Urinary bladder (tissue), 4 donors: ENCODE measurements around the gene UMAD1. TPM values are rescaled to one million over a fixed set of nuclear protein-coding genes. Genes with fewer than 3 reads are reported as not detected.

ENCODE experiments used
- DNase-seq: peaks from one replicate; pipeline ENCODE4 v3.0.0-alpha.2; 2015; ENCODE audit errors: extremely low spot score
- H3K27ac ChIP-seq: one replicate; pipeline ENCODE4 v1.5.1; 2013; ENCODE audit warnings: low read depth, mild to moderate bottlenecking, moderate library complexity
- H3K36me3 ChIP-seq: one replicate; pipeline ENCODE4 v1.6.1; 2013; ENCODE audit warnings: mild to moderate bottlenecking, moderate library complexity; ENCODE audit not compliant: insufficient read depth
- H3K4me1 ChIP-seq: one replicate; pipeline ENCODE4 v1.6.1; 2013; ENCODE audit warnings: mild to moderate bottlenecking, moderate library complexity; ENCODE audit not compliant: insufficient read depth
- H3K4me3 ChIP-seq: one replicate; pipeline ENCODE4 v1.5.1; 2013; ENCODE audit warnings: low read depth, low read length
- WGBS: extraction: QIAGEN DNeasy Blood & Tissue Kit; methylation state at CpG from one replicate; pipeline ENCODE4 v1.1.7; 2013; 5-methylcytosine and 5-hydroxymethylcytosine counted together
- polyA plus RNA-seq: library from polyadenylated mRNA; stranded (reverse); fragments of 200-250 nt; gene quantifications from one replicate; pipeline ENCODE4 v1.2.3, GENCODE V29; 2013
- total RNA-seq: library from RNA; depleted of rRNA; stranded (reverse); fragments of >200 nt; gene quantifications from one replicate; pipeline ENCODE4 v1.2.3, GENCODE V29; 2014
- donor health status: healthy with polysubstance abuse.
- donor health status: healthy.

The UMAD1 gene
- total and polyA plus RNA-seq, 2 donors, result 14.6 to 15.8 TPM

GRCh38 chr7:7884855-7885254 lies 244.3 kb downstream of the UMAD1 start:
- no peak for DNase-seq
- Histone ChIP-seq H3K4me1 (no peaks in the 10 kb centered on the region), H3K36me3 (no peaks in the 10 kb centered on the region), H3K4me3 (no peak overlapping the region), H3K27ac (no peak overlapping the region)
- 46% methylated on average over 3 of the region's 3 CpGs for WGBS

GRCh38 chr7:7889791-7890568 lies 249.4 kb downstream of the UMAD1 start:
- Histone ChIP-seq H3K27ac (no peak overlapping the region), H3K36me3 (no peaks in the 10 kb centered on the region), H3K4me3 (no peak overlapping the region), H3K4me1 (no peaks in the 10 kb centered on the region)
- WGBS, result 96% methylated on average over 5 of the region's 5 CpGs
- DNase-seq, result no peak

- no peaks in the 10 kb centered on the region for H3K36me3 ChIP-seq
- no peak overlapping the region for H3K4me3 ChIP-seq
- H3K4me1 ChIP-seq, result no peaks in the 10 kb centered on the region
- no peak for DNase-seq
- 64% methylated on average over 7 of the region's 7 CpGs for whole genome bisulfite sequencing
- H3K27ac ChIP-seq, result no peak overlapping the region
These were observed 254.6 kb downstream of the UMAD1 start for GRCh38 chr7:7895004-7895650.

GRCh38 chr7:7895754-7896153 lies 255.2 kb downstream of the UMAD1 start:
- H3K27ac ChIP-seq, result no peak overlapping the region
- WGBS, result 83% methylated on average over 4 of the region's 4 CpGs

GRCh38 chr7:7897509-7897908 lies 257.0 kb downstream of the UMAD1 start:
- Histone ChIP-seq H3K27ac (no peak overlapping the region), H3K36me3 (no peaks in the 10 kb centered on the region), H3K4me3 (no peak overlapping the region), H3K4me1 (no peaks in the 10 kb centered on the region)
- DNase-seq, result no peak
- 73% methylated on average over 2 of the region's 2 CpGs for WGBS

More at GRCh38 chr7:7895754-7896153, 255.2 kb downstream of the UMAD1 start:
- H3K4me3 ChIP-seq, result no peak overlapping the region
- no peaks in the 10 kb centered on the region for H3K4me1 ChIP-seq
- H3K36me3 ChIP-seq, result no peaks in the 10 kb centered on the region
- DNase-seq, result no peak

- Histone ChIP-seq H3K4me1 (no peaks in the 10 kb centered on the region), H3K36me3 (no peaks in the 10 kb centered on the region), H3K4me3 (no peak overlapping the region), H3K27ac (no peak overlapping the region)
- no peak for DNase-seq
- 70% methylated on average over 4 of the region's 4 CpGs for WGBS
These were observed 257.5 kb downstream of the UMAD1 start for GRCh38 chr7:7897949-7898515.

- Histone ChIP-seq H3K36me3 (no peaks in the 10 kb centered on the region), H3K4me3 (no peak overlapping the region), H3K4me1 (no peaks in the 10 kb centered on the region), H3K27ac (no peak overlapping the region)
- no peak for DNase-seq
- 96% methylated on average over 2 of the region's 2 CpGs for WGBS
These were observed 262.3 kb downstream of the UMAD1 start for GRCh38 chr7:7902845-7903244.

GRCh38 chr7:7907306-7907705 lies 266.8 kb downstream of the UMAD1 start:
- no peak for DNase-seq
- Histone ChIP-seq H3K36me3 (no peaks in the 10 kb centered on the region), H3K4me1 (no peaks in the 10 kb centered on the region), H3K27ac (no peak overlapping the region), H3K4me3 (no peak overlapping the region)
- WGBS, result 97% methylated on average over 2 of the region's 2 CpGs

- Histone ChIP-seq H3K36me3 (no peaks in the 10 kb centered on the region), H3K4me1 (no peaks in the 10 kb centered on the region), H3K27ac (no peak overlapping the region), H3K4me3 (no peak overlapping the region)
- DNase-seq, result no peak
- WGBS, result 56% methylated on average over 3 of the region's 3 CpGs
These were observed 268.1 kb downstream of the UMAD1 start for GRCh38 chr7:7908622-7909145.

GRCh38 chr7:7909376-7909775 lies 268.8 kb downstream of the UMAD1 start:
- no peak overlapping the region for H3K4me3 ChIP-seq
- DNase-seq, result no peak
- WGBS, result 40% methylated on average over 4 of the region's 4 CpGs
- H3K4me1 ChIP-seq, result no peaks in the 10 kb centered on the region
- H3K36me3 ChIP-seq, result no peaks in the 10 kb centered on the region
- no peak overlapping the region for H3K27ac ChIP-seq

GRCh38 chr7:7911369-7912123 lies 271.0 kb downstream of the UMAD1 start:
- 66% methylated on average over 4 of the region's 4 CpGs for WGBS
- DNase-seq, result no peak
- H3K4me3 ChIP-seq, result no peak overlapping the region
- H3K4me1 ChIP-seq, result no peaks in the 10 kb centered on the region
- H3K27ac ChIP-seq, result no peak overlapping the region
- H3K36me3 ChIP-seq, result no peaks in the 10 kb centered on the region

- H3K36me3 ChIP-seq, result no peaks in the 10 kb centered on the region
- no peaks in the 10 kb centered on the region for H3K4me1 ChIP-seq
- WGBS, result 74% methylated on average over 3 of the region's 3 CpGs
- DNase-seq, result no peak
- H3K27ac ChIP-seq, result no peak overlapping the region
- no peak overlapping the region for H3K4me3 ChIP-seq
These were observed 272.4 kb downstream of the UMAD1 start for GRCh38 chr7:7912937-7913336.

GRCh38 chr7:7913504-7913903 lies 273.0 kb downstream of the UMAD1 start:
- DNase-seq, result no peak
- H3K36me3 ChIP-seq, result no peaks in the 10 kb centered on the region
- no peaks in the 10 kb centered on the region for H3K4me1 ChIP-seq
- WGBS, result 39% methylated on average over 3 of the region's 3 CpGs
- H3K4me3 ChIP-seq, result no peak overlapping the region
- H3K27ac ChIP-seq, result no peak overlapping the region
